Esophagus muscularis mucosa (tissue), 4 donors: ENCODE data around the gene EPHA2. TPM values are rescaled to one million over a fixed set of nuclear protein-coding genes. Genes with fewer than 3 reads are reported as not detected.

Experiments
- DNase-seq: peaks from one replicate; pipeline ENCODE4 v3.0.0-alpha.2; 2017; ENCODE audit errors: extremely low spot score
- H3K27ac ChIP-seq, 4 donors: fragments of 200-600 bp; sonication (generic); replicated peaks in 1 of 4; 1 replicate in 3 of 4; 2 replicates in 1 of 4; pipeline ENCODE4 v1.5.1; 2016 to 2019; ENCODE audit warnings: mild to moderate bottlenecking in 1 of 4
- H3K27me3 ChIP-seq, 4 donors: fragments of 200-600 bp; sonication (generic); one replicate each; pipeline versions ENCODE4 v1.5.1 to v1.6.0; 2016 to 2019
- H3K36me3 ChIP-seq, 4 donors: fragments of 200-600 bp; sonication (generic); one replicate each; pipeline ENCODE4 v1.5.1; 2016 to 2019
- H3K4me1 ChIP-seq, 4 donors: fragments of 200-600 bp; sonication (generic); one replicate each; pipeline ENCODE4 v1.5.1; 2016 to 2019
- H3K4me3 ChIP-seq, 4 donors: fragments of 200-600 bp; sonication (generic); 1 replicate in 2 of 4; 2 replicates in 2 of 4; pipeline ENCODE4 v1.5.1; 2016 to 2019; ENCODE audit warnings: mild to moderate bottlenecking in 4 of 4, moderate library complexity in 1 of 4
- H3K9me3 ChIP-seq, 4 donors: fragments of 200-600 bp; sonication (generic); 1 replicate in 3 of 4; 2 replicates in 1 of 4; pipeline ENCODE4 v1.5.1; 2016 to 2019
- CTCF ChIP-seq, 3 experiments: fragments of 200-600 bp in 2 of 3; fragments of 450-650 bp in 1 of 3; sonication (generic) in 2 of 3; IDR thresholded peaks; one replicate each; pipeline ENCODE4 v1.5.1; 2017 to 2019; ENCODE audit warnings: antibody characterized with exemption in 3 of 3, mild to moderate bottlenecking in 2 of 3, moderate library complexity in 1 of 3
- EP300 ChIP-seq: sonication (generic); formaldehyde crosslinking; IDR thresholded peaks from one replicate; pipeline ENCODE4 v1.6.1; 2017; ENCODE audit warnings: antibody characterized with exemption
- POLR2A ChIP-seq: fragments of 450-650 bp; IDR thresholded peaks from one replicate; pipeline ENCODE4 v1.6.1; 2017; ENCODE audit warnings: antibody characterized with exemption, moderate library complexity, mild to moderate bottlenecking, low read depth
- POLR2AphosphoS5 ChIP-seq, 2 donors: sonication (generic); formaldehyde crosslinking; IDR thresholded peaks; one replicate each; pipeline ENCODE4 v1.6.1; 2017; ENCODE audit warnings: antibody characterized with exemption in 2 of 2
- WGBS: methylation state at CpG from one replicate; pipeline ENCODE4 v1.1.5; 2018; 5-methylcytosine and 5-hydroxymethylcytosine counted together
- intact Hi-C: fragments of 100-400 bp; cut with DNase I; formaldehyde crosslinking; loops from one replicate; pipeline ENCODE4 v1.15.1; 2023
- total RNA-seq, 4 donors: library from RNA; depleted of rRNA; stranded (reverse); fragments of >200 nt; gene quantifications; one replicate each; pipeline versions ENCODE4 v1.1.0 to v1.2.1, GENCODE V29; 2016

The EPHA2 gene
- total RNA-seq, 4 donors from 2014 or later = 5.8 to 15.7 (median 11.3) TPM

- no peak for DNase-seq
- intact Hi-C loops = loop anchor here (5.0 kb wide), 1 partner anchor 38 kb away; no protein-coding TSS in a partner anchor
- H3K36me3 ChIP-seq = peaks cover 0 to 57% (median 19%) of the 10 kb centered on the region in 4 donors
- 75% methylated on average over 7 of the region's 8 CpGs for WGBS
- peak overlapping the region; percentile 69 to 83 (median 80) for H3K27ac ChIP-seq
- H3K4me3 ChIP-seq = peak overlapping the region; percentile 38 to 53 (median 46)
- H3K27me3 ChIP-seq = no peaks in the 10 kb centered on the region
- H3K4me1 ChIP-seq = peaks cover 62 to 87% (median 73%) of the 10 kb centered on the region in 4 donors
- no peaks in the 10 kb centered on the region for H3K9me3 ChIP-seq
- TF ChIP-seq POLR2A (no peak), EP300 (no peak)
Observed at GRCh38 chr1:16144325-16145029, 11.4 kb downstream of the EPHA2 start.

- Histone ChIP-seq H3K27me3 (no peaks in the 10 kb centered on the region), H3K4me1 (peaks cover 69 to 95% (median 80%) of the 10 kb centered on the region in 4 donors), H3K27ac (peak overlapping the region; percentile 69 to 83 (median 80)), H3K4me3 (no peak overlapping the region), H3K9me3 (no peaks in the 10 kb centered on the region), H3K36me3 (peaks cover 0 to 53% (median 12%) of the 10 kb centered on the region in 4 donors)
- 83% methylated on average over 15 of the region's 18 CpGs for WGBS
- intact Hi-C loops = loop anchor here (5.0 kb wide), 1 partner anchor 39 kb away; no protein-coding TSS in a partner anchor
- TF ChIP-seq POLR2A (no peak), EP300 (no peak), POLR2AphosphoS5 (IDR thresholded peaks at IDR 0.05) (no peak), CTCF (IDR thresholded peaks at IDR 0.05) (no peak)
- DNase-seq = no peak
Observed at GRCh38 chr1:16143566-16144324, 12.1 kb downstream of the EPHA2 start.

- intact Hi-C loops = loop anchor here (5.0 kb wide), 1 partner anchor 39 kb away; no protein-coding TSS in a partner anchor
- Histone ChIP-seq H3K4me1 (peaks cover 73 to 96% (median 80%) of the 10 kb centered on the region in 4 donors), H3K27ac (no peak overlapping the region), H3K9me3 (no peaks in the 10 kb centered on the region), H3K36me3 (peaks cover 0 to 53% (median 9%) of the 10 kb centered on the region in 4 donors), H3K4me3 (no peak overlapping the region), H3K27me3 (no peaks in the 10 kb centered on the region)
- TF ChIP-seq POLR2AphosphoS5 (IDR thresholded peaks at IDR 0.05) = no peak
- no peak for TF ChIP-seq EP300
- no peak for TF ChIP-seq CTCF (IDR thresholded peaks at IDR 0.05)
- TF ChIP-seq POLR2A = no peak
- 98% methylated on average over 6 of the region's 7 CpGs for WGBS
- DNase-seq = no peak
Observed at GRCh38 chr1:16143005-16143565, 12.8 kb downstream of the EPHA2 start.

GRCh38 chr1:16142383-16142995, 13.4 kb downstream of the EPHA2 start:
- Histone ChIP-seq H3K4me1 (peaks cover 71 to 90% (median 76%) of the 10 kb centered on the region in 4 donors), H3K36me3 (peaks cover 0 to 53% (median 12%) of the 10 kb centered on the region in 4 donors), H3K4me3 (no peak overlapping the region), H3K27ac (peak overlapping the region in 3 of 4 donors; percentile 45 to 67 (median 50)), H3K9me3 (no peaks in the 10 kb centered on the region), H3K27me3 (no peaks in the 10 kb centered on the region)
- TF ChIP-seq POLR2AphosphoS5 (IDR thresholded peaks at IDR 0.05) (no peak), EP300 (no peak), POLR2A (no peak), CTCF (IDR thresholded peaks at IDR 0.05) (no peak)
- WGBS = 95% methylated on average over 5 of the region's 5 CpGs
- intact Hi-C loops = loop anchor here (5.0 kb wide), 1 partner anchor 40 kb away; no protein-coding TSS in a partner anchor
- no peak for DNase-seq
